ENCODE data around the gene ZDHHC1.
"Not testable (repeated sequence)": the region's sequence is repeated elsewhere in the genome, so short reads cannot be mapped to it uniquely, and the experiment has no call there.

ZDHHC1 gene

GRCh38 chr16:67359540-67360269 is 56.6 kb downstream of the ZDHHC1 start:
- not testable (repeated sequence) for H3K9me3 Mint-ChIP-seq; H3K4me1 Mint-ChIP-seq (ENCODE audit: low read depth); H3K27ac Mint-ChIP-seq; H3K4me3 Mint-ChIP-seq; H3K27me3 Mint-ChIP-seq; H3K36me3 Mint-ChIP-seq (ENCODE audit: low read depth)

- H3K4me1 Mint-ChIP-seq (ENCODE audit: low read depth): peaks cover 3% of the 10 kb centered on the region
- H3K27me3 Mint-ChIP-seq: no peaks in the 10 kb centered on the region
- no peaks in the 10 kb centered on the region for H3K9me3 Mint-ChIP-seq
- H3K27ac Mint-ChIP-seq: no peak overlapping the region
- no peak overlapping the region for H3K4me3 Mint-ChIP-seq
- no peaks in the 10 kb centered on the region for H3K36me3 Mint-ChIP-seq (ENCODE audit: low read depth)
Measured at GRCh38 chr16:67357561-67357960, 58.7 kb downstream of the ZDHHC1 start.

- Mint-ChIP-seq H3K9me3 (no peaks in the 10 kb centered on the region), H3K27me3 (no peaks in the 10 kb centered on the region), H3K4me1 (ENCODE audit: low read depth) (peaks cover 3% of the 10 kb centered on the region), H3K4me3 (no peak overlapping the region), H3K36me3 (ENCODE audit: low read depth) (no peaks in the 10 kb centered on the region), H3K27ac (no peak overlapping the region)
Measured at GRCh38 chr16:67356396-67356795, 59.9 kb downstream of the ZDHHC1 start.

- H3K36me3 Mint-ChIP-seq (ENCODE audit: low read depth); H3K4me1 Mint-ChIP-seq (ENCODE audit: low read depth); H3K4me3 Mint-ChIP-seq; H3K27ac Mint-ChIP-seq; H3K9me3 Mint-ChIP-seq; H3K27me3 Mint-ChIP-seq: not testable (repeated sequence)
Measured at GRCh38 chr16:67352463-67352862, 63.8 kb downstream of the ZDHHC1 start.

GRCh38 chr16:67350324-67350723 is 66.0 kb downstream of the ZDHHC1 start:
- Mint-ChIP-seq H3K9me3 (no peaks in the 10 kb centered on the region), H3K4me1 (ENCODE audit: low read depth) (no peaks in the 10 kb centered on the region), H3K27ac (no peak overlapping the region), H3K4me3 (no peak overlapping the region), H3K36me3 (ENCODE audit: low read depth) (no peaks in the 10 kb centered on the region), H3K27me3 (no peaks in the 10 kb centered on the region)

GRCh38 chr16:67349172-67349571 is 67.1 kb downstream of the ZDHHC1 start:
- Mint-ChIP-seq H3K4me1 (ENCODE audit: low read depth) (no peaks in the 10 kb centered on the region), H3K4me3 (no peak overlapping the region), H3K27ac (no peak overlapping the region), H3K36me3 (ENCODE audit: low read depth) (no peaks in the 10 kb centered on the region), H3K27me3 (no peaks in the 10 kb centered on the region), H3K9me3 (no peaks in the 10 kb centered on the region)

GRCh38 chr16:67346341-67346740 is 69.9 kb downstream of the ZDHHC1 start:
- Mint-ChIP-seq H3K27me3 (no peaks in the 10 kb centered on the region), H3K27ac (no peak overlapping the region), H3K9me3 (no peaks in the 10 kb centered on the region), H3K4me3 (no peak overlapping the region), H3K36me3 (ENCODE audit: low read depth) (no peaks in the 10 kb centered on the region), H3K4me1 (ENCODE audit: low read depth) (no peaks in the 10 kb centered on the region)

- Mint-ChIP-seq H3K4me1 (ENCODE audit: low read depth) (no peaks in the 10 kb centered on the region), H3K27me3 (no peaks in the 10 kb centered on the region), H3K27ac (no peak overlapping the region), H3K4me3 (no peak overlapping the region), H3K36me3 (ENCODE audit: low read depth) (no peaks in the 10 kb centered on the region), H3K9me3 (no peaks in the 10 kb centered on the region)
Measured at GRCh38 chr16:67345401-67345800, 70.9 kb downstream of the ZDHHC1 start.

All from stimulated activated naive CD8-positive, alpha-beta T cell treated with anti-CD3 and anti-CD28 coated beads, Interleukin-15, Interleukin-2, amounts not matched to agents 100 ng/mL and 50 ng/mL, for 24 hours (primary cell).